ENCODE measurements around the gene ANKS1B.
"Not testable (repeated sequence)": the region's sequence is repeated elsewhere in the genome, so short reads cannot be mapped to it uniquely, and the experiment has no call there.

The ANKS1B gene

GRCh38 chr12:99334285-99335056 lies 650.3 kb downstream of the ANKS1B start:
- FAIRE-seq: no peak

GRCh38 chr12:99332936-99333591 lies 651.7 kb downstream of the ANKS1B start:
- FAIRE-seq: no peak

- FAIRE-seq: no peak
Observed at GRCh38 chr12:99330216-99330615, 654.5 kb downstream of the ANKS1B start.

GRCh38 chr12:99321210-99321609 lies 663.5 kb downstream of the ANKS1B start:
- FAIRE-seq: not testable (repeated sequence)

- no peak for FAIRE-seq
Observed at GRCh38 chr12:99311373-99311772, 673.4 kb downstream of the ANKS1B start.

GRCh38 chr12:99309812-99310211 lies 674.9 kb downstream of the ANKS1B start:
- FAIRE-seq: no peak

GRCh38 chr12:99302874-99303273 lies 681.9 kb downstream of the ANKS1B start:
- no peak for FAIRE-seq

- no peak for FAIRE-seq
Observed at GRCh38 chr12:99287136-99287535, 697.6 kb downstream of the ANKS1B start.

GRCh38 chr12:99284161-99284560 lies 700.6 kb downstream of the ANKS1B start:
- no peak for FAIRE-seq

GRCh38 chr12:99282624-99283023 lies 702.1 kb downstream of the ANKS1B start:
- FAIRE-seq: no peak

GRCh38 chr12:99282086-99282485 lies 702.6 kb downstream of the ANKS1B start:
- FAIRE-seq: no peak

- FAIRE-seq: no peak
Observed at GRCh38 chr12:99281277-99281676, 703.5 kb downstream of the ANKS1B start.

GRCh38 chr12:99278899-99279298 lies 705.8 kb downstream of the ANKS1B start:
- no peak for FAIRE-seq

- no peak for FAIRE-seq
Observed at GRCh38 chr12:99277591-99278379, 707.0 kb downstream of the ANKS1B start.

- no peak for FAIRE-seq
Observed at GRCh38 chr12:99271071-99271470, 713.7 kb downstream of the ANKS1B start.

- FAIRE-seq: peak; percentile 16
Observed at GRCh38 chr12:99267038-99267437, 717.7 kb downstream of the ANKS1B start.

GRCh38 chr12:99265648-99266047 lies 719.1 kb downstream of the ANKS1B start:
- FAIRE-seq: no peak

- no peak for FAIRE-seq
Observed at GRCh38 chr12:99261256-99261655, 723.5 kb downstream of the ANKS1B start.

- no peak for FAIRE-seq
Observed at GRCh38 chr12:99260456-99260996, 724.2 kb downstream of the ANKS1B start.

GRCh38 chr12:99259040-99259934 lies 725.4 kb downstream of the ANKS1B start:
- FAIRE-seq: no peak

- FAIRE-seq: no peak
Observed at GRCh38 chr12:99257672-99258071, 727.1 kb downstream of the ANKS1B start.

- no peak for FAIRE-seq
Observed at GRCh38 chr12:99253068-99253467, 731.7 kb downstream of the ANKS1B start.

All from A204.1 (cell line).